Embryonic facial prominence (tissue), 1 donor: Measurements from ENCODE around the gene RCAN1.

Experiments used
- DNase-seq: peaks from one replicate; pipeline ENCODE4 v3.0.0-alpha.2; 2016; ENCODE audit errors: extremely low spot score

The RCAN1 gene

GRCh38 chr21:34614628-34615486 lies at the start of gene RCAN1:
TSS of gene RCAN1 (minus strand) at chr21:34615113. CDS start at chr21:34615011, 102 bp downstream.
- DNase-seq, result peak; percentile 84

DNA sequence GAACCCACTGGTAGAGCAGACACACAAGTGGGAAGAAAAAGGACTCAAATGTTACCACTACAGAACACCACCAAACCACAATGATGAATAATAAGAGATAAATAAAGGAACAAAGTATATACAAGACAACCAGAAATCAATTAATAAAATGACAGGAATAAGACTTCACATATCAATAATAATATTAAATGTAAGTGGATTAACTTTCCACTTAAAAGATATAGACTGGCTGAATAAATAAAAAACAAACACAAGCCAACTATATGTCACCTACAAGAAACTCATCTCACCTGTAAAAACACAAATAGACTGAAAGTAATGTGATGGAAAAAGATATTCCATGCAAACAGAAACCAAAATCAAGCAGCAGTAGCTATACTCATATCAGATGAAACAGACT lies 46.9 kb upstream of the RCAN1 start:
- no peak for DNase-seq

- DNase-seq, result no peak
Observed at GRCh38 chr21:34653522-34653921, 38.6 kb upstream of the RCAN1 start.

- no peak for DNase-seq
Observed at GRCh38 chr21:34651642-34652041, 36.7 kb upstream of the RCAN1 start.

DNA sequence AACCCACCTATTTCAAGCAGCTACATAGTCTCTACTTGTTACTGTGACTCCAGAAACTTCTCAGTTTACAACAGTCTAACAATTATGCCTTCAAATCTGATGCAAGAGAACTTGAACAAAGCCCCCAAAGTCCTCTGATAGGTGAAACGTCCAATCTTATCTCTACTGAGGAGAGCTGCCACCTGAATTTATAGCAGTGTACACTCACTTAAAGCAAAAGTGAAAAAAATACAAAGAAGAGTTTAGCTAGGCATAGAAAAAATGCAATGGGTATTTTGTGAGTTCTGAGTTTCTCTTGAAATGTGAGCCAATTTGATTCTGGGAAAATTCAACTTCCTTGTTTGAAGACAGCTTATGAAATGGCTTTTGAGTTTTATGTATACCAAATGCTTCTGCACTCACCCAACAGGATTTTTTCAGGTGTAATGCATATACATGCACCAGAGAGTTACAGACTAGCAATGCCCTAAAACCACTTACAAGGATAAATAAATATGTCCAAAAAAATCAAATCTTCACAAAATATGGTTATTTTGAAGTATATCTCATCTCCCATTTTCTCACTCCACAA lies 36.0 kb upstream of the RCAN1 start:
- no peak for DNase-seq

DNA sequence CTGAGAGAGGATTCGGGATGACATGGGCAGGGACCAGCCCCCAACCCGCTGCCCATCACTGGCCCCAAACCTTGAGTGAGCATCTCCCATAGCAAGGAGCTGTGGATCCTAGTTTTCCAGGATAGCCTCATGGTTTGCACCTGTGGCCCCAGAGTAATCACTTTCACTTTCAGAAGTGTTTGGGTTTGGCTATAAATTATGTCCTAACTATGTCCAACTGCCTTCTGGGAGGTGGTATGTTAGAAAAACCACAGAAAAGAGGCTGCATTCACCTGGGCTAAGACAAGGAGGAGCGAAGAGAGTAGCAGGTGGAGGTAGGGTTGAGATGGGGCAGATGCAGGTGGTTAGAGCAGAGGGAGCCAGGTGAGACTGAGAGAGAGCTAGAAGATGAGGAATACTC lies 34.5 kb upstream of the RCAN1 start:
- DNase-seq, result no peak

- DNase-seq, result no peak
Observed at GRCh38 chr21:34648739-34649297, 33.9 kb upstream of the RCAN1 start.

DNA sequence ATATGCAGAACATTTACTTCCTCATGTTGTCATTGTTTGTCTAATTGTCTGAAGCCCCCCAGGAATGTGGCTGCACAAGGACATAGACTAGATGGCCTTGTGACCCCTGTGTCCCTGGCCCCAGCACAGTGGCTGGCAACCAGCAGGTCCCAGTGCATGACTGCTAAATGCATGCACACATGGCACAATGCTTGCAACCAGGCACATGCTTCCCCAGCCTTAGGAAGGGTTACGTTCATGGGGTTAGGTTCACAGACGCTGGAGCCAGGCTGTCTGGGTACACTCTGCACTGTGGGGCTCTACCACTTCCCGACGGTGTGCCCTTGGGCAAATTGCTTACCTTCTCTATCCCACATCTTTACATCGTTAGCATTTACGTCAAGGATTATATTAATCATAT lies 32.6 kb upstream of the RCAN1 start:
- DNase-seq, result no peak

GRCh38 chr21:34644825-34645224 lies 29.9 kb upstream of the RCAN1 start:
- no peak for DNase-seq

GRCh38 chr21:34642211-34643075 lies 27.5 kb upstream of the RCAN1 start:
- no peak for DNase-seq

DNA sequence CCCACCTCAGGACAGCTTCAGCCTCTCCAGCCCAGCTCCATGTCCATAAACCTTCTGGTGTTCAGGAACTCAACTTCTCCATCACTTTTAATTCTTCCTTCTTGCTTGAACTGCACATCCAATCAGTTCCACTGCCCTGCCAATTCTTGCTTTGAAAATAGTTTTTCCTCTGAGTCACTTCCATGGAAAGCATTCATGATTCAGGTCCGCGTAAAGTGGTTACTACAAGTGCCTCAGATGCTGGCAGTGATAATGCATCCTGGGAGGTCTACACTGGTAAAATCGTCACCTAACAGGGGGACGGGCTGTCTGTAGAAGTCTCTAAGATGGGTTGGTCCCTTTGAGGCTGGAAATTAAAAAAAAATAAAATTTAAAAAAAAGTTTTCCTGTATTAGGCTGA lies 25.9 kb upstream of the RCAN1 start:
- no peak for DNase-seq

GRCh38 chr21:34639882-34640788 lies 25.2 kb upstream of the RCAN1 start:
- DNase-seq, result no peak

DNA sequence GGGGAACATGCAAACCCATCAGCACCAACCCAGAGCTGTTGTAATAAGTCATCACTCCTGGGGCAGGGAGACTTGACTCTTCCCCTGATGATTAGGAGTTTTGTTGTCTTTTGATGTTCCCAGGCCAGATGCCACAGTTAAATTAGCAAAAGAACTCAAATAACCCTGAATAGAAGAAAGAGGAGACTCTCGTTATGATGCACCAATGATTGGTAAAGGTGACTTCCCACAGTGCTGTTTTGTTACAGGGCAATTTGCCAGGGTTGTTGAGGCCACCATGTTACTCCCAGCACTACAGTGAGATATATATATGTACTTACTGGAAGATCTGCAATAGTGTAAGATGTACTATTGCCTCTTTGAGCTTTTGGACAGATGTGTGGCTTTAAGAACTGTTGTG lies 24.3 kb upstream of the RCAN1 start:
- DNase-seq, result no peak

- DNase-seq, result no peak
Observed at GRCh38 chr21:34636961-34637360, 22.0 kb upstream of the RCAN1 start.

DNA sequence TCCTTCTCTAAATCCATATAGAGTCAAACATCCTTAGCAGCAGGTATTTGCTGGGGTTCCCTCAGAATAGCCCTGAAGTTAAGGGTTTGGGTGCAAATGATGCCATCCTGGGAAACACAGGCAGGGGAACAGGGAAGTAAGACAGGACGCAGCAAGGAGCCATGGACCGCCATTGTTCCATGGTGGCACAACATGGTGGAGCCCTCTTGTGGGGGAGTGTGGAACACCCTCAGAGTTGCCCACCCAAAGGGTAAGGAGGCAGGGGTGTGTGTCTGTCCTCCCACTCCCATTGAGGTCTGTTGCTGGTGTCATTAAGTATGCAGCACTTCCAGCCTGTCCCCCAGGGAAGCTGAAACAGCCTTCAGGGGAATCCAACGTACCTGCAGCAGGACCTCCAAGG lies 20.4 kb upstream of the RCAN1 start:
- no peak for DNase-seq

DNA sequence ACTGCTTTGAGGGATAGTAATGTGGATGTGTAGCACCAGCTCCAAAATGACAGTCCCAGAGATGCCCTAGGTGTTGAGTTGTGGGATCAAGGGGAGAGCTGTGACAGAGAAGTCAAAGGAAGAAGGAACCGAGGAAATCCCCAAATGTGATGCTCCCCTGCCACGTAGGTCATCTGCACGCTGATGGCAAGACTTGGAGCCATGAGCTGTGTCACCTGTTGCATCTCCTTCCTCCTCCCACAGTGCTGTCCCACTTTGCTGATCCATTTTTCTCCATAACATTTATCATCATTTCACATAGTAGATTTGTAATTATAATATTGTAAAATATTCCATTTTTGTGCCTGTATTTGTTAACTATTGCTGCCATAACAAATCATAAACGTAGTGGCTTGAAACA lies 17.6 kb upstream of the RCAN1 start:
- DNase-seq, result no peak

- peak; percentile 76 for DNase-seq
Observed at GRCh38 chr21:34630536-34631143, 15.7 kb upstream of the RCAN1 start.

- no peak for DNase-seq
Observed at GRCh38 chr21:34626131-34626530, 11.2 kb upstream of the RCAN1 start.

GRCh38 chr21:34625030-34625593 lies 10.2 kb upstream of the RCAN1 start:
- no peak for DNase-seq

- DNase-seq, result no peak
Observed at GRCh38 chr21:34623516-34623915, 8.6 kb upstream of the RCAN1 start.
